HEK293 (cell line): ENCODE results near the gene CCDC57.

ENCODE experiments used
- HOXA7 ChIP-seq: sonication (generic); formaldehyde crosslinking; IDR thresholded peaks from 2 replicates; pipeline ENCODE4 v1.8.1; 2022; ENCODE audit warnings: missing genetic modification reagents, borderline replicate concordance
- ZBTB1 ChIP-seq: fragments of 450-650 bp; formaldehyde crosslinking; IDR thresholded peaks from 2 replicates; pipeline ENCODE4 v1.5.1; 2016; ENCODE audit warnings: missing biosample characterization, missing genetic modification characterization
- ZNF121 ChIP-seq: fragments of 450-650 bp; formaldehyde crosslinking; IDR thresholded peaks from 2 replicates; pipeline ENCODE4 v1.5.1; 2016; ENCODE audit warnings: missing biosample characterization, missing genetic modification characterization
- ZNF302 ChIP-seq: fragments of 450-650 bp; formaldehyde crosslinking; IDR thresholded peaks from 2 replicates; pipeline ENCODE4 v1.5.1; 2016; ENCODE audit warnings: missing biosample characterization, missing genetic modification characterization, low read depth
- ZXDB ChIP-seq: fragments of 450-650 bp; formaldehyde crosslinking; IDR thresholded peaks from 2 replicates; pipeline ENCODE4 v1.5.1; 2016; ENCODE audit warnings: missing biosample characterization, missing genetic modification characterization

GRCh38 chr17:82118168-82118814 lies 94.4 kb downstream of the CCDC57 start:
- TF ChIP-seq ZNF302 (tag by site-specific recombination) = no peak
- TF ChIP-seq HOXA7 (CRISPR knock-in tag) = no peak
- TF ChIP-seq ZNF121 (tag by site-specific recombination) = no peak
- no peak for TF ChIP-seq ZXDB (tag by site-specific recombination)
- TF ChIP-seq ZBTB1 (tag by site-specific recombination) = no peak
